ENCODE results near the gene CHST14. TPM values are rescaled to one million over a fixed set of nuclear protein-coding genes. Genes with fewer than 3 reads are reported as not detected.

CHST14 gene
- total and polyA plus RNA-seq, 2 of the 8 experiments (the other 6 are each of a cell fraction or from before 2014, with no cell fraction given): 13.4 to 20.3 TPM

- peaks cover 0 to 3% (median 0%) of the 10 kb centered on the region in 4 experiments; a peak in 1 of 7 replicates for H3K27me3 ChIP-seq (replicated peaks in 1 of 4; ENCODE audit: control insufficient read depth in 3 of 4, extremely low read depth in 1 of 4, insufficient read depth in 3 of 4, low read length in 3 of 4)
- peaks cover 0 to 5% of the 10 kb centered on the region in 2 experiments; a peak in 1 of 4 replicates for H3K79me2 ChIP-seq (ENCODE audit: control insufficient read depth in 1 of 2, insufficient read depth in 2 of 2, low read length in 2 of 2)
- no peak overlapping the region for H3K23ac ChIP-seq (ENCODE audit: insufficient read length)
- H3K4me1 ChIP-seq (replicated peaks in 1 of 4; ENCODE audit: control insufficient read depth in 3 of 4, insufficient read depth in 4 of 4, low read length in 3 of 4): peaks cover 0 to 17% (median 10%) of the 10 kb centered on the region in 4 experiments; a peak in 6 of 7 replicates
- H3K4ac ChIP-seq (replicated peaks; ENCODE audit: insufficient read length, low read depth, low read length): no peak overlapping the region
- no peak overlapping the region for H2BK120ac ChIP-seq (replicated peaks; ENCODE audit: low read depth, low read length)
- TF ChIP-seq SP1 (IDR thresholded peaks at IDR 0.05; ENCODE audit: low read depth, low read length): no peak
- no peak for TF ChIP-seq POLR2AphosphoS5 (IDR thresholded peaks at IDR 0.05; ENCODE audit: low read depth, low read length)
- TF ChIP-seq CTBP2 (IDR thresholded peaks at IDR 0.05; ENCODE audit: borderline replicate concordance, insufficient read depth, insufficient read length, low read length): no peak
- TF ChIP-seq SRF (IDR thresholded peaks at IDR 0.05; ENCODE audit: low read depth, low read length): no peak
- no peak for TF ChIP-seq PHF8 (conservative IDR thresholded peaks at IDR 0.05; ENCODE audit: low read depth, low read length)
- no peak for TF ChIP-seq NRF1 (IDR thresholded peaks at IDR 0.05; ENCODE audit: low read depth, low read length)
- no peak for TF ChIP-seq TEAD4 (IDR thresholded peaks at IDR 0.05; ENCODE audit: low read depth, low read length)
- peaks cover 7% of the 10 kb centered on the region for H3K79me1 ChIP-seq (ENCODE audit: low read depth, low read length)
- peaks cover 12 to 14% of the 10 kb centered on the region in 2 experiments for H4K20me1 ChIP-seq (replicated peaks in 1 of 2; ENCODE audit: control insufficient read depth in 1 of 2, insufficient read depth in 2 of 2, low read length in 2 of 2)
- no peak overlapping the region for H2AK5ac ChIP-seq (ENCODE audit: low read depth, low read length)
- FAIRE-seq (no peak), DNase-seq (ENCODE audit: low read depth in 1 of 2, low spot score in 2 of 2) (no peak)
- CTCF ChIA-PET (ENCODE audit: partially characterized antibody): interaction anchor here (0.6 to 1.4 kb wide), 2 partner anchors 10 to 178 kb away, joined by 3 read pairs; no protein-coding TSS in a partner anchor
- no peaks in the 10 kb centered on the region for H3K9me3 ChIP-seq (ENCODE audit: insufficient read depth in 2 of 2, low read depth in 1 of 2, low read length in 1 of 2)
- H3K27ac ChIP-seq (ENCODE audit: low read depth, low read length): no peak overlapping the region
- H3K18ac ChIP-seq (ENCODE audit: extremely low read depth, low read length): no peak overlapping the region
- no peak overlapping the region for H3K14ac ChIP-seq (ENCODE audit: insufficient read length)
- no peak overlapping the region for H2BK15ac ChIP-seq (ENCODE audit: low read length)
- H4K5ac ChIP-seq (ENCODE audit: insufficient read length, low read depth, low read length): no peak overlapping the region
- H2AFZ ChIP-seq (ENCODE audit: low read length): no peak overlapping the region
- H2BK12ac ChIP-seq (ENCODE audit: low read depth, low read length): no peak overlapping the region
- POLR2A ChIA-PET (ENCODE audit: partially characterized antibody): interaction anchor here (0.8 to 2.0 kb wide), 2 partner anchors 9 to 17 kb away, joined by 3 to 5 read pairs; no protein-coding TSS in a partner anchor
- no peak overlapping the region for H3K56ac ChIP-seq (replicated peaks; ENCODE audit: insufficient read length, low read depth, low read length)
- H3K23me2 ChIP-seq (ENCODE audit: low read depth, low read length): peaks cover 16% of the 10 kb centered on the region
- H4K91ac ChIP-seq (replicated peaks; ENCODE audit: insufficient read length, low read length): no peak overlapping the region
- no peak overlapping the region; the same call in 1 of the 2 replicates for H4K8ac ChIP-seq (ENCODE audit: extremely low read depth, insufficient read depth, low read length)
- no peak overlapping the region for H3K4me3 ChIP-seq (ENCODE audit: extremely low read depth in 1 of 4, insufficient read depth in 2 of 4, low read depth in 3 of 4, low read length in 4 of 4)
- no peak overlapping the region; the same call in 1 of the 2 replicates for H2BK5ac ChIP-seq (ENCODE audit: low read depth, low read length)
- H2BK20ac ChIP-seq (ENCODE audit: low read length): no peak overlapping the region
- H3K9ac ChIP-seq (replicated peaks in 1 of 4; ENCODE audit: extremely low read depth in 1 of 4, low read depth in 3 of 4, low read length in 3 of 4): no peak overlapping the region
- H3K36me3 ChIP-seq (ENCODE audit: control insufficient read depth in 2 of 4, insufficient read depth in 4 of 4, low read length in 3 of 4): peaks cover 14 to 48% (median 35%) of the 10 kb centered on the region in 4 experiments; a peak in 7 of 8 replicates
- no peak overlapping the region for H3K4me2 ChIP-seq (ENCODE audit: insufficient read depth in 1 of 2, low read depth in 2 of 2, low read length in 2 of 2)
Measured at GRCh38 chr15:40467261-40467615, 3.5 kb upstream of the CHST14 start.
